Mesothelial cell of epicardium (in vitro differentiated cells): ENCODE results near the gene PCED1A. TPM values are rescaled to one million over a fixed set of nuclear protein-coding genes. Genes with fewer than 3 reads are reported as not detected.
A peak's percentile ranks its signal among the peaks of the same experiment; 100 is the strongest.

ENCODE experiments used
- DNase-seq, 2 experiments: peaks; one replicate each; pipeline ENCODE4 v3.0.0; 2021; ENCODE audit warnings: low spot score in 2 of 2; ENCODE audit not compliant: unreplicated experiment in 2 of 2
- H3K27ac Mint-ChIP-seq: 2 replicates; pipeline ENCODE4 v1.8.0; 2021; ENCODE audit warnings: mixed read lengths
- H3K27me3 Mint-ChIP-seq: 2 replicates; pipeline ENCODE4 v1.8.0; 2021; ENCODE audit warnings: low read depth, mixed read lengths
- H3K36me3 Mint-ChIP-seq: 2 replicates; pipeline ENCODE4 v1.8.0; 2021; ENCODE audit warnings: mixed read lengths
- H3K4me1 Mint-ChIP-seq: 2 replicates; pipeline ENCODE4 v1.8.0; 2021; ENCODE audit warnings: mixed read lengths
- H3K4me3 Mint-ChIP-seq: 2 replicates; pipeline ENCODE4 v1.8.0; 2021; ENCODE audit warnings: mild to moderate bottlenecking, moderate library complexity, mixed read lengths
- H3K9me3 Mint-ChIP-seq: 2 replicates; pipeline ENCODE4 v1.8.0; 2021; ENCODE audit warnings: mixed read lengths
- total RNA-seq: library from RNA; stranded (reverse); gene quantifications from 3 replicates; pipeline ENCODE4 v1.2.1, GENCODE V29; 2021
- TF ChIP-seq, protein P1 (sequence below): fragments of 200-600 bp; sonication (generic); IDR thresholded peaks from one replicate; pipeline ENCODE4 v1.5.0; 2021; ENCODE audit warnings: antibody characterized with exemption; ENCODE audit not compliant: unreplicated experiment

Gene PCED1A
- total RNA-seq, 1 donor from 2014 or later, result 113 TPM

DNA sequence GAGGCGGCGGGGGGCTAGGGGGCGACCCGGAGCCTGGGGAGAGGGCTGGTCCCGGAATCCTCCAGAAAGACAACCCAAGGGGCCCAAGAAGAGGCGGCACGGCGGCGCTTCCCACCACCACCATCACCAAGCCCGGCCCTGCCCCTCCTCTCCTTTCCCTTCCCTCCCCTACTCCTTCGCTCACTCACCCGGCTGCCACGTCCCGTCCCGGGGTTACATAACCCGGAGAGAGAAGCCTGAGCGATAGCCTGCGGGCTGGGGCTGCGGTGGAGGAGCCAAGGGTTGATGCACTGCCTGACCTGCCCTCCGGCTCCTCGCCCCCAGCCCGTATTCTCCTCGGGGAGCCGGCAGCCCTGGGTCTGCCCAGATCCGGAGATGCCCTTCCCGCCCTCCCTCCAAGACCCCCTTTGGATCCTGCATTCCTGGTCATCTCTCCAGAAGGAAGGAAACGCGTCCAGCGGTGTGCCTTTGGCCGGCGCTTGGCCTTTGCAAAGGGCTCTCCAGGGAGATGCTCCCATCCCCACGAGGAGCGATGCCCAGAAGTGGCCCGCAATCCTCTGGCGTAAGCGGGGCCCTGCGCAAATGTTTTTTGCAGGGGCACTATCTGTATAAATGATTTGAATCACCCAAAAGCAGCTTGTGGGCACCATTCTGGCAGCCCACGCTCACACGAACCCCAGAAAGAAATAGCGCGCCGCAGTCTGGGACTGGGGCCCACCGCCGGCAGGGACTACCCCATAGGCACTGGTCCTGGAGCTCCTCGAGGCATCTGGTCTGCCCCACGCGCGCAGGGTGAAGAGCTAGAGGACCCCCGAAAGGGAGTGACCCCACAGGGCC lies 35.4 kb downstream of the PCED1A start:
- DNase-seq, result no peak
- Mint-ChIP-seq H3K4me3 (no peak overlapping the region), H3K36me3 (no peaks in the 10 kb centered on the region), H3K4me1 (peaks cover 21% of the 10 kb centered on the region), H3K27ac (no peak overlapping the region), H3K27me3 (peaks cover 72% of the 10 kb centered on the region), H3K9me3 (peaks cover 5% of the 10 kb centered on the region)
- TF ChIP-seq, protein P1, sequence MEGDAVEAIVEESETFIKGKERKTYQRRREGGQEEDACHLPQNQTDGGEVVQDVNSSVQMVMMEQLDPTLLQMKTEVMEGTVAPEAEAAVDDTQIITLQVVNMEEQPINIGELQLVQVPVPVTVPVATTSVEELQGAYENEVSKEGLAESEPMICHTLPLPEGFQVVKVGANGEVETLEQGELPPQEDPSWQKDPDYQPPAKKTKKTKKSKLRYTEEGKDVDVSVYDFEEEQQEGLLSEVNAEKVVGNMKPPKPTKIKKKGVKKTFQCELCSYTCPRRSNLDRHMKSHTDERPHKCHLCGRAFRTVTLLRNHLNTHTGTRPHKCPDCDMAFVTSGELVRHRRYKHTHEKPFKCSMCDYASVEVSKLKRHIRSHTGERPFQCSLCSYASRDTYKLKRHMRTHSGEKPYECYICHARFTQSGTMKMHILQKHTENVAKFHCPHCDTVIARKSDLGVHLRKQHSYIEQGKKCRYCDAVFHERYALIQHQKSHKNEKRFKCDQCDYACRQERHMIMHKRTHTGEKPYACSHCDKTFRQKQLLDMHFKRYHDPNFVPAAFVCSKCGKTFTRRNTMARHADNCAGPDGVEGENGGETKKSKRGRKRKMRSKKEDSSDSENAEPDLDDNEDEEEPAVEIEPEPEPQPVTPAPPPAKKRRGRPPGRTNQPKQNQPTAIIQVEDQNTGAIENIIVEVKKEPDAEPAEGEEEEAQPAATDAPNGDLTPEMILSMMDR, result no peak

DNA sequence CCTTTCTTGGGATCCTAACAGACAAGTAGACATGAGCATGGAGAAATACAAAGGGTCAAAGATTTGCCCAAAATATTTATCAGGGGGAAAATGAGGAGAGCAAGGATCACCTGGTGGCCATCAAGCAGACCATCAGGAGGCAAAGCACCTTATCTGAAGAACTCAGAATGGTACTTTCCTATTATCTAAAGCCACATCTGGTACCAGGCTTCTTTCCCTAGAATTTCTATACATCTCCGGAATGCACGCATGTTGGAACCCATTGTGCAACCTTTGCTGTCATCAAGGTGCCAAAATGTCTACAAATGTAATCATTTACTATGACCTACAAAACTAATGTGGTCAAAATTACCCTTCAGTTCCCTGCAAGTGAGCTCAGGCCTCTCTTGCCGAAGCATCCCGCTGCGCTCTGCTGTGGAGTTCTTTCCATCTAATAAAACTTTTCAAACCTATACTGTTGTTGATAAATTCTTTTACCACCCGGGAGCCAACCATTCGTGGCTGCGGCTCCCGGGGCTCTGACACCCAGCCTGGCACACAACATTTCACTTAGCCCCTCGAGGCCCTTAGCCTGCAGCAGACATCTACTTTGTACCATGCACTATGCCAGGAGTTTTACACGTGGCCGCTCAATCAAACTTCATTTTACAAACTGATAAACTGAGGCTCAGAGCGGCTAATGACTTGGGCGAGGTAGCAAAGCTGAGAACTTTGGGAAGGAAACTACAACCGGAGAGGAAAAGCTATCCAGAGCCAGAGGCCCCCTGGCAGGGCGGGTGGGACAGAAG lies 36.2 kb downstream of the PCED1A start:
- H3K27me3 Mint-ChIP-seq, result peaks cover 78% of the 10 kb centered on the region
- no peak overlapping the region for H3K27ac Mint-ChIP-seq
- peak overlapping the region; percentile 0 for H3K4me3 Mint-ChIP-seq
- DNase-seq, result no peak
- H3K36me3 Mint-ChIP-seq, result no peaks in the 10 kb centered on the region
- TF ChIP-seq, protein P1, result no peak
- peaks cover 5% of the 10 kb centered on the region for H3K9me3 Mint-ChIP-seq
- H3K4me1 Mint-ChIP-seq, result peaks cover 28% of the 10 kb centered on the region

DNA sequence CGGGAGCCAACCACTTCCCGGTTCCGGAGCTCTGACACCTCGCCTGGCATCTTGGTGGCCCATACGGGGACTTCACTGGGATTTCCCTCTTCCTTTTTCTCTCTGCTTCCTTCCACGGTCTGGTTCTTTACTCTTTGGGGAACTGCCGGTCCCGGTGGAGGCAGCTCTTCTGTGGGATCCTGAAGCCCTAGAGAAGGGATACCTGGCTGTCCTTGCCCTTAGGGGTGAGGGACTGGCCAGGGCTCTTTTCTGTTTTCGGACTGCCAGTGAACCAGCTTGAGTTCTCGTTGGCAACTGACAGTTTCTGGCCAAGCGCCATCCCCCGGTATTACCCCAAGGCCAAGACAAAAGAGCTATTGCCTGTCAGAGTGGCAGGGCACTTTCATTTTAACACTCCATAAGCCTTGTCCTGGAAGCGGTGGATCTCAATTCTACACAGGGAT lies 39.1 kb downstream of the PCED1A start:
- H3K36me3 Mint-ChIP-seq, result peaks cover 8% of the 10 kb centered on the region
- peaks cover 58% of the 10 kb centered on the region for H3K27me3 Mint-ChIP-seq

DNA sequence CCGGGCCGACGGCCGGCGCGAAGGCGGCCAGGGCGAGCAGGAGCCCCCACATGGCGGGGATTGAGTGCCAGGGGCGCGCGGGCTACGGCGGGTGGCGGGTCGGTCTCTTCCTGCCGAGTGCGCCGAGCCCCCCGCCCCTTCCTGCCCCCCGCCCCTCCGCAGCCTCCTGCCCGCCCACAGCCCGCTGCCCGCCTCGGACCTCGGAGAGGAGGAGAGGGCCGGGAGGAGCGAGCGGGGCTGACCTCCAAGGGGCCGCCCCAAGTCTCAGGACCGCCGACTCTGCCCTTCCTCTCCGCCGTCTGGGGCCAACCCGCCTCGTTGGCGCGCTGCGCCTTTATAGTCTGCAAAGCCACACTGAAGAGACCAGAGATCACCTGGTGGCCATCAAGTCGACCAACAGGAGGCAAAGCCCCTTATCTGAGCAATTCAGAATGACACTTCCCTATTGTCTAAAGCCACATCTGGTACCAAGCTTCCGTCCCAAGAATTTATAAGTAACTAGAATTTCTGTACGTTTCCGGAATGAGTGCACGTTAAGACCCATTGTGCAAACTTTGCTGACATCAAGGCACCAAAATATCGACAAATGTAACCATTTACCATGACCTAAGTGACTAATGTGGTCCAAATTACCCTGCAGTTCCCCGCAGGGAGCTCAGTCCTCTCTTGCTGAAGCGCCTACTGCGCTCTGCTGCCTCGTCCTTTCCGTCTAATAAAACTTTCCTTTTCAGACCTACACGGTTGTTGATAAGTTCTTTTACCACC lies 39.8 kb downstream of the PCED1A start, which contains the start of gene CPXM1:
CPXM1 (minus strand) TSS at position 107 of the 765 bp plus-strand sequence; CDS start at position 52, 55 bp downstream.
- H3K27me3 Mint-ChIP-seq, result peaks cover 53% of the 10 kb centered on the region
- peak within 1 kb of the TSS; percentile 84 for H3K27ac Mint-ChIP-seq
- peaks cover 29% of the 10 kb centered on the region for H3K4me1 Mint-ChIP-seq
- H3K4me3 Mint-ChIP-seq, result peak within 1 kb of the TSS; percentile 89
- peaks cover 11% of the 10 kb centered on the region for H3K36me3 Mint-ChIP-seq
- no peak for DNase-seq
- TF ChIP-seq, protein P1, result no peak
- no peaks in the 10 kb centered on the region for H3K9me3 Mint-ChIP-seq

More for the DNA sequence above, 39.1 kb downstream of the PCED1A start:
- H3K27ac Mint-ChIP-seq, result peak overlapping the region; percentile 1
- H3K4me1 Mint-ChIP-seq, result peaks cover 34% of the 10 kb centered on the region
- no peak for DNase-seq
- no peaks in the 10 kb centered on the region for H3K9me3 Mint-ChIP-seq
- TF ChIP-seq, protein P1, result no peak
- H3K4me3 Mint-ChIP-seq, result peak overlapping the region; percentile 86
